Fibroblast of villous mesenchyme (primary cell): ENCODE data around the gene MKI67. TPM values are rescaled to one million over a fixed set of nuclear protein-coding genes. Genes with fewer than 3 reads are reported as not detected.

Source experiments
- DNase-seq: peaks from one replicate; pipeline ENCODE4 v3.0.0-alpha.2; 2010; ENCODE audit warnings: low read depth
- H3K4me3 ChIP-seq: 2 replicates; pipeline ENCODE4 v1.5.1; 2011; ENCODE audit warnings: low read depth, mild to moderate bottlenecking, low read length
- total RNA-seq: library from RNA; depleted of rRNA; stranded (reverse); fragments of >200 nt; gene quantifications from 2 replicates; pipeline ENCODE4 v1.2.3, GENCODE V29; 2012
- TF ChIP-seq, protein P1 (sequence below): IDR thresholded peaks from 2 replicates; pipeline ENCODE4 v1.5.1; 2012; ENCODE audit warnings: low read depth, mild to moderate bottlenecking, low read length; ENCODE audit not compliant: insufficient read depth

The MKI67 gene
- total RNA-seq, 1 donor = 21.2 TPM

- no peak for DNase-seq
- no peak overlapping the region for H3K4me3 ChIP-seq
- TF ChIP-seq, protein P1, sequence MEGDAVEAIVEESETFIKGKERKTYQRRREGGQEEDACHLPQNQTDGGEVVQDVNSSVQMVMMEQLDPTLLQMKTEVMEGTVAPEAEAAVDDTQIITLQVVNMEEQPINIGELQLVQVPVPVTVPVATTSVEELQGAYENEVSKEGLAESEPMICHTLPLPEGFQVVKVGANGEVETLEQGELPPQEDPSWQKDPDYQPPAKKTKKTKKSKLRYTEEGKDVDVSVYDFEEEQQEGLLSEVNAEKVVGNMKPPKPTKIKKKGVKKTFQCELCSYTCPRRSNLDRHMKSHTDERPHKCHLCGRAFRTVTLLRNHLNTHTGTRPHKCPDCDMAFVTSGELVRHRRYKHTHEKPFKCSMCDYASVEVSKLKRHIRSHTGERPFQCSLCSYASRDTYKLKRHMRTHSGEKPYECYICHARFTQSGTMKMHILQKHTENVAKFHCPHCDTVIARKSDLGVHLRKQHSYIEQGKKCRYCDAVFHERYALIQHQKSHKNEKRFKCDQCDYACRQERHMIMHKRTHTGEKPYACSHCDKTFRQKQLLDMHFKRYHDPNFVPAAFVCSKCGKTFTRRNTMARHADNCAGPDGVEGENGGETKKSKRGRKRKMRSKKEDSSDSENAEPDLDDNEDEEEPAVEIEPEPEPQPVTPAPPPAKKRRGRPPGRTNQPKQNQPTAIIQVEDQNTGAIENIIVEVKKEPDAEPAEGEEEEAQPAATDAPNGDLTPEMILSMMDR = no peak
Measured at GRCh38 chr10:128086003-128086863, 40.0 kb downstream of the MKI67 start.

DNA sequence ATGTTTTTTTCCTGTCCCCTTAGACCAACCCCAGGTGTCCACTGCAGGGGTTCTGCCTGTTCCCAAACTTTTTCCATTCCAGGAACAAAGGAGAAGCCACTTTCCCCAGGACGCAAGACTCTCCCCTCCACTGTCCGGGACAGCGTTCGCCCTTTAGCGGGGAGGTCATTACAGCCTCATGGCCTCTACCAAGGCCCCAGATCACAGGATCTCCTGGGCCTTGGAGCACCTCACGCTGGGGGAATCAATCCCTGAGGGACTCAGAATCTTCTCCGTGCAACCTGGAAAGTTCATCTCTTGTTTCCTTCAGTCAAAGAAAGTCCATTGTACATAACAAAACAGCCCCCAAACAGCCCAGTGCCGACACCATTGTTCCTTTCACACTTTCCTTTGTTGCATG is 41.2 kb downstream of the MKI67 start:
- TF ChIP-seq, protein P1 = no peak
- no peak for DNase-seq
- no peak overlapping the region for H3K4me3 ChIP-seq

DNA sequence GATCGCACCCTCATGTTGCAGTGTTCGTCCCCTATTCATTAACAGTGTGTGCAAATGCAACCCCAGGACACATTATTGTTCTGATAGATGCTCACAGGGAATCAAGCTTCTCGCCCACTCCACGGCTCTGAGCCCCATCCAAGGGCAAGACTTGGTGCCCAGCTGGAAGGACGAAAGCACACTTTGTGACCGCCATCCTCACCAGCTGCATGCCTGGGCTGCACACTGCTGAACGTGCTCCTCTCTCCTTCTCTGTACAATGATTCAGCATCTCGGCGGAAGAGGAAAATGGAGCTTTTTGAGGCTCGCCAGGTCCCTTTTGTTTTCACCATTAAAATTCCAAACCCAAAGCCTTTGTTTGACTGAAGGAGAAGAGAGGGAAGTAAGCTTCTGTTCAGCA is 41.9 kb downstream of the MKI67 start:
- DNase-seq = no peak
- no peak overlapping the region for H3K4me3 ChIP-seq
- TF ChIP-seq, protein P1 = no peak

DNA sequence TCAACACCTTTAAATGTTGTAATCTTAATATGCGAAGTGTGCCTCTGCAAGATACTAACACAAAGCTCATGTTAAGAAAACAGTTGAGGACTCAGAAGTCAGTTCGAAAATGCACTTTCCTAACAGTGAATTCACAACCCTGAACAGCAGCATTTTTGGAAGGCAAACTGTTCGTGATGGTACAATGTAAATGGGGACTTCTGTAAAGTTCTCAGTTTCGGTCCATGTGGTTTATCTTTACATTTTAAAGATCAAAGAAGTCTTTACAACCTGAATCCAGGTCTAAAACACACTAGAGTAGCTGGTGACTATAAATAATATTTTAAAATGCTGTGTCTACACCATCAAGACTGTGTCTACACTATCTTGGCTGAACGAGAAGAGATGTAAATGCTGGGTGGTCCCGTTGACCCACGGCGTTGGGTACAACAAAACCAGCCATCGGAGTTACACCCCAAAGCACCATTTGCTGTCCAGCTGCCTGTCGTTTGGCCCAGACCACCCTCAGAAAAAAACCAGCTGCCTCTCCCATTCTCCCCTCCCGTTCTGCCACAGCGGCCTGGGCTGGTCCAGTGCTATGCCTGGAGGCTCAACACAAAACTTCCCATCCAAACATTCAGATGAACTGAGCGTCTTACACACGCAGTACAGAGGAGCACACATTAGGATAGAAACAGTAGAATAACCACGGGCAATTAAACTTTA is 42.9 kb downstream of the MKI67 start:
- TF ChIP-seq, protein P1 = no peak
- no peak for DNase-seq
- H3K4me3 ChIP-seq = no peak overlapping the region

DNA sequence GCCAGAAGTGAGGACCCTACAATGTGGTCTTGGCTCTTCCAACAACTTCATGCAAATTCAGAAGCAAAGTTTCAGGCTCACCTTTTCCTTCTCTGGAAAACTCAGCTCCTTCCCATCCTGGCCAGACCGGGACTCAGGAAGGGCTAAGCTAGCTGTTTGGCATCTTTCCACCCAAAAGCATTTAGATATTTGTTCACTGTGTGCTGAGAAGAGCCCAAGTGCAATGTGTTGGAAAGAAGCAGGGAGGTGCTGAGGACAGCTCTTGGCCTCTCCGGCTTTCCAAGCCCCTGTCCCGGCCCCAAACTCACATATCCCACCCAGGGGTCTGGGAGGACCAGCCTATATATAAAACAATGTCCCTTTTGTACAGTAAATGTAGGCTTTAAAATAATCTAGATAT is 44.5 kb downstream of the MKI67 start:
- DNase-seq = no peak
- TF ChIP-seq, protein P1 = no peak
- H3K4me3 ChIP-seq = no peak overlapping the region

GRCh38 chr10:128081222-128081621 is 45.0 kb downstream of the MKI67 start:
- TF ChIP-seq, protein P1 = no peak
- H3K4me3 ChIP-seq = no peak overlapping the region
- no peak for DNase-seq
